ENCODE data around the gene KCTD19. TPM values are rescaled to one million over a fixed set of nuclear protein-coding genes. Genes with fewer than 3 reads are reported as not detected.
A peak's percentile ranks its signal among the peaks of the same experiment; 100 is the strongest.

Gene KCTD19
- total and polyA plus RNA-seq, 8 donors: 0.03 to 3.3 (median 2.2) TPM; not detected in 5

DNA sequence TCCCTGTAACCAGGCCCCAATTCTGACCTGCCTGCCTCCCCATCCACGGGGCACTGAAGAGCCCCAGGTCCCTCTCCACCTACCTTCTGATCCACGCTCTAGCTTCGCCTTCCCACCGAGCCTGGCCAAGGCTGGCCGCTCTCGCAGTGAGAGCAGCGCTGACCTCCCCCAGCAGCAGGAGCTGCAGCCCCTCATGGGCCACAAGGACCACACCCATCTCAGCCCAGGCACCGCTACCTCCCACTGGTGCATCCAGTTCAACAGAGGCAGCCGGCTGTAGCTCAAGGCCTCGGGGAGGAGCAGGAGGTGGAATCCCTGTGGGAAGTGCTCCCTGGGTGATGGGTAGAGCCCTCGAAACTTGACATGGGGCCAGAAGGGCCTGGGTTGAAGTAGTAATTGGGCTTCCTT, 55.6 kb downstream of the KCTD19 start:
- no peak for DNase-seq
- intact Hi-C loops (cut with DNase I; ENCODE audit: low total_unique reads): no loop called here
- Histone ChIP-seq H3K4me1 (peaks cover 0 to 8% (median 0%) of the 10 kb centered on the region in 4 donors), H3K27ac (no peak overlapping the region), H3K27me3 (peaks cover 0 to 12% (median 0%) of the 10 kb centered on the region in 3 donors), H3K9me3 (no peaks in the 10 kb centered on the region), H3K4me3 (no peak overlapping the region), H3K36me3 (peaks cover 2 to 7% (median 5%) of the 10 kb centered on the region in 4 donors)
- WGBS, 5 donors: 81 to 91% (median 85%) methylated on average over 9 to 11 of the region's 11 CpGs
- TF ChIP-seq, protein P1, sequence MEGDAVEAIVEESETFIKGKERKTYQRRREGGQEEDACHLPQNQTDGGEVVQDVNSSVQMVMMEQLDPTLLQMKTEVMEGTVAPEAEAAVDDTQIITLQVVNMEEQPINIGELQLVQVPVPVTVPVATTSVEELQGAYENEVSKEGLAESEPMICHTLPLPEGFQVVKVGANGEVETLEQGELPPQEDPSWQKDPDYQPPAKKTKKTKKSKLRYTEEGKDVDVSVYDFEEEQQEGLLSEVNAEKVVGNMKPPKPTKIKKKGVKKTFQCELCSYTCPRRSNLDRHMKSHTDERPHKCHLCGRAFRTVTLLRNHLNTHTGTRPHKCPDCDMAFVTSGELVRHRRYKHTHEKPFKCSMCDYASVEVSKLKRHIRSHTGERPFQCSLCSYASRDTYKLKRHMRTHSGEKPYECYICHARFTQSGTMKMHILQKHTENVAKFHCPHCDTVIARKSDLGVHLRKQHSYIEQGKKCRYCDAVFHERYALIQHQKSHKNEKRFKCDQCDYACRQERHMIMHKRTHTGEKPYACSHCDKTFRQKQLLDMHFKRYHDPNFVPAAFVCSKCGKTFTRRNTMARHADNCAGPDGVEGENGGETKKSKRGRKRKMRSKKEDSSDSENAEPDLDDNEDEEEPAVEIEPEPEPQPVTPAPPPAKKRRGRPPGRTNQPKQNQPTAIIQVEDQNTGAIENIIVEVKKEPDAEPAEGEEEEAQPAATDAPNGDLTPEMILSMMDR (IDR thresholded peaks at IDR 0.05): no peak
- TF ChIP-seq POLR2AphosphoS5 (IDR thresholded peaks at IDR 0.05) (no peak), POLR2A (IDR thresholded peaks at IDR 0.05) (no peak), EP300 (IDR thresholded peaks at IDR 0.05) (no peak)

DNA sequence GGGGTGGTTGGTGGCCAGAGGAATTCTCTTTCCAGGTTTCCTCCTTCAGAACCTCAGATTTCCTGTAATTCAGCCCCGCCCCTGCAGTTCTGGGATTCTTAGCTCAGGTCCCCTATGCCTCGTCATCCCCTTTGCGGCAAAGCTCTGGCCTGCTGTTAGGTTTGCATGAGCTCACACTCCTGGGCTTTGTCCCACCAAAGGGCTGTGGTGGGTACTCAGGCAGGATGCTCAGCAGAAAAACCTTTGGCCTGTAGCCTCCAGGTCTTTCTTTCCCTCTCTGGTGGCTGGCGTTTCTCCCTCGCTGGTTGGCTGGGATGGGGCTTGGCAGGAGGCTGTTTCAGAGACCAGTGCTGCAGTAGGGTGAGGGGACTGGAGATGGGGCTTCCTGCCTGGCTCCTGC, 56.8 kb downstream of the KCTD19 start:
- DNase-seq: no peak
- H3K4me3 ChIP-seq: no peak overlapping the region
- intact Hi-C loops (cut with DNase I; ENCODE audit: low total_unique reads): loop anchor here (10.0 kb wide), 1 partner anchor 135 kb away; no protein-coding TSS in a partner anchor
- peaks cover 0 to 8% (median 0%) of the 10 kb centered on the region in 4 donors for H3K4me1 ChIP-seq
- H3K9me3 ChIP-seq: no peaks in the 10 kb centered on the region
- WGBS, 5 donors: 24 to 53% (median 41%) methylated on average over 5 of the region's 5 CpGs
- H3K36me3 ChIP-seq: no peaks in the 10 kb centered on the region
- no peak overlapping the region for H3K27ac ChIP-seq
- H3K27me3 ChIP-seq: peaks cover 0 to 22% (median 0%) of the 10 kb centered on the region in 3 donors
- TF ChIP-seq POLR2AphosphoS5 (IDR thresholded peaks at IDR 0.05) (no peak), EP300 (IDR thresholded peaks at IDR 0.05) (no peak), POLR2A (IDR thresholded peaks at IDR 0.05) (no peak)
- TF ChIP-seq, protein P1 (IDR thresholded peaks at IDR 0.05): no peak

DNA sequence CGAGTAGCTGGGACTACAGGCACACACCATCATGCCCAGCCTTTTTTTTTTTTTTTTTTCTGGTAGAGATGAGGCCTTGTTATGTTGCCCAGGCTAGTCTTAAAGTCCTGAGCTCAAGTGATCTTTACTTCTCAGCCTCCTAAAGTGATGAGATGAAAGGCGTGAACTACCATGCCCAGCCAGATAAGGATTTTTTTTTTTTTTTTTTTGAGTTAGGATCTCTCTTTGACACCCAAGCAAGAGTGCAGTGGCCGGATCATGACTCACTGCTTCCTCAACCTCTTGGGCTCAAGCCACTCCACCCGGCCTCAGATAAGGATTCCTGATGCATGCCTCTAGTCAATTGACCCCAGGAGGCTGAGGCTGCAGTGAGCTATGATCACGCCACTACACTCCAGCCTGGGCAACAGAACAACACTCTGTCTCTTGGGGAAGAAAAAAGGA, 58.4 kb downstream of the KCTD19 start:
- DNase-seq: peak; percentile 63 to 65
- H3K4me1 ChIP-seq: peaks cover 0 to 8% (median 0%) of the 10 kb centered on the region in 4 donors
- TF ChIP-seq EP300 (IDR thresholded peaks at IDR 0.05) (no peak), POLR2AphosphoS5 (IDR thresholded peaks at IDR 0.05) (peak in 1 of 3 donors; percentile 37), POLR2A (IDR thresholded peaks at IDR 0.05) (no peak)
- TF ChIP-seq, protein P1 (IDR thresholded peaks at IDR 0.05): no peak
- WGBS, 5 donors: 26 to 43% (median 42%) methylated on average over 5 of the region's 5 CpGs
- H3K36me3 ChIP-seq: no peaks in the 10 kb centered on the region
- no peak overlapping the region for H3K27ac ChIP-seq
- no peaks in the 10 kb centered on the region for H3K9me3 ChIP-seq
- no peak overlapping the region for H3K4me3 ChIP-seq
- intact Hi-C loops (cut with DNase I; ENCODE audit: low total_unique reads): loop anchor here (10.0 kb wide), 1 partner anchor 137 kb away; no protein-coding TSS in a partner anchor
- H3K27me3 ChIP-seq: peaks cover 0 to 31% (median 0%) of the 10 kb centered on the region in 3 donors

DNA sequence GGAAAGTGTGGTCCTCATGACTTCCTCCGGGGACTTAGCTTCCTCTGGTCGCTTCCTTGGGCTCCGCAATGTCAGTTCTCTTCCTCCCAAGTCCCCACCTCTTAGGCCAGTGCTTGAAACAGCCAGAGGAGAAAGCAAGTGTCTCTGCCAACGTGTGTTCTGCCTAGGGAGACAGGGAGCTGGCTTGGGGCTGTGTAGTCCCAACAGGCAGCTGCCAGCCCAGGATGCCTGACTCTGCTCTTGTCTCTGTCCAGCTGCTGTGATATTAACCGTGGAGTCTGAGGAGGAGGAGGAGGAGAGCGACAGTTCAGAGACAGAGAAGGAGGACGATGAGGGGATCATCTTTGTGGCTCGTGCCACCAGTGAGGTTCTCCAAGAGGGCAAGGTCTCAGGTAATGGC, 60.7 kb downstream of the KCTD19 start:
- TF ChIP-seq, protein P1 (IDR thresholded peaks at IDR 0.05): no peak
- no peak for TF ChIP-seq POLR2AphosphoS5 (IDR thresholded peaks at IDR 0.05)
- TF ChIP-seq EP300 (IDR thresholded peaks at IDR 0.05): no peak
- TF ChIP-seq POLR2A (IDR thresholded peaks at IDR 0.05): no peak
- no peak overlapping the region for H3K27ac ChIP-seq
- H3K4me3 ChIP-seq: no peak overlapping the region
- H3K27me3 ChIP-seq: peaks cover 0 to 31% (median 0%) of the 10 kb centered on the region in 3 donors
- intact Hi-C loops (cut with DNase I; ENCODE audit: low total_unique reads): loop anchor here (10.0 kb wide), 1 partner anchor 139 kb away; no protein-coding TSS in a partner anchor
- no peak for DNase-seq
- H3K9me3 ChIP-seq: no peaks in the 10 kb centered on the region
- WGBS, 5 donors: 66 to 76% (median 72%) methylated on average over 8 of the region's 8 CpGs
- no peaks in the 10 kb centered on the region for H3K36me3 ChIP-seq
- peaks cover 0 to 8% (median 0%) of the 10 kb centered on the region in 4 donors for H3K4me1 ChIP-seq

Measured in stomach (tissue), 9 donors.